Fibroblast of lung (primary cell): ENCODE data around the gene EML2.

Experiments used
- EZH2 ChIP-seq: IDR thresholded peaks from 2 replicates; pipeline ENCODE4 v1.5.1; 2012; ENCODE audit warnings: low read length, control low read depth, mild to moderate bottlenecking; ENCODE audit errors: missing control alignments
- TF ChIP-seq, protein P1 (sequence below), 2 donors: IDR thresholded peaks in 1 of 2; conservative IDR thresholded peaks in 1 of 2; 1 replicate in 1 of 2; 2 replicates in 1 of 2; pipeline ENCODE4 v1.5.1; 2011 to 2012; ENCODE audit warnings: low read length in 2 of 2, control low read depth in 1 of 2, inconsistent platforms in 1 of 2, low read depth in 1 of 2, mild to moderate bottlenecking in 1 of 2

DNA sequence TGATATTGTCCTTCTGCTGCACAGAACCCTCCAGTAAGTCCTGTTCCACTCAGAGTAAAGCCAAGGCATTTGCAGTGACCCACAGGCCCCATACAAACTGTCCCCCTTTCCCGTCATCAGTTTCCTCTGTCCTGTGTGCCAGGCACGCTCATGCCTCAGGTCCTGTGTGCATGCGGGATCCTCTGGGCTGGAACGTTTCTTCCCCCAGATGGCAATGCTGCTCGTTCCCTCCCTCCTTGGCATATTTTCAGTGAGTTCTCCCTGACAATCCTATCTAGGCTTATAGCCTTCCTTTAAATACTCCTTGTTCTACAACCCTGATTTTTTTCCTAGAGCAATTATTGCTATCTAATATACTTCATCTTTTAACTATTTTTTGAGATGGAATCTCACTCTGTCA is 60.3 kb downstream of the EML2 start:
- TF ChIP-seq, protein P1, sequence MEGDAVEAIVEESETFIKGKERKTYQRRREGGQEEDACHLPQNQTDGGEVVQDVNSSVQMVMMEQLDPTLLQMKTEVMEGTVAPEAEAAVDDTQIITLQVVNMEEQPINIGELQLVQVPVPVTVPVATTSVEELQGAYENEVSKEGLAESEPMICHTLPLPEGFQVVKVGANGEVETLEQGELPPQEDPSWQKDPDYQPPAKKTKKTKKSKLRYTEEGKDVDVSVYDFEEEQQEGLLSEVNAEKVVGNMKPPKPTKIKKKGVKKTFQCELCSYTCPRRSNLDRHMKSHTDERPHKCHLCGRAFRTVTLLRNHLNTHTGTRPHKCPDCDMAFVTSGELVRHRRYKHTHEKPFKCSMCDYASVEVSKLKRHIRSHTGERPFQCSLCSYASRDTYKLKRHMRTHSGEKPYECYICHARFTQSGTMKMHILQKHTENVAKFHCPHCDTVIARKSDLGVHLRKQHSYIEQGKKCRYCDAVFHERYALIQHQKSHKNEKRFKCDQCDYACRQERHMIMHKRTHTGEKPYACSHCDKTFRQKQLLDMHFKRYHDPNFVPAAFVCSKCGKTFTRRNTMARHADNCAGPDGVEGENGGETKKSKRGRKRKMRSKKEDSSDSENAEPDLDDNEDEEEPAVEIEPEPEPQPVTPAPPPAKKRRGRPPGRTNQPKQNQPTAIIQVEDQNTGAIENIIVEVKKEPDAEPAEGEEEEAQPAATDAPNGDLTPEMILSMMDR (conservative IDR thresholded peaks at IDR 0.05 in 1 of 2, IDR thresholded peaks at IDR 0.05 in 1 of 2; ENCODE audit: low read depth in 1 of 2, low read length in 2 of 2) = no peak
- TF ChIP-seq EZH2 = no peak
